ENCODE data around the gene DDO.
"Not testable (repeated sequence)": the region's sequence is repeated elsewhere in the genome, so short reads cannot be mapped to it uniquely, and the experiment has no call there.

The DDO gene

DNA sequence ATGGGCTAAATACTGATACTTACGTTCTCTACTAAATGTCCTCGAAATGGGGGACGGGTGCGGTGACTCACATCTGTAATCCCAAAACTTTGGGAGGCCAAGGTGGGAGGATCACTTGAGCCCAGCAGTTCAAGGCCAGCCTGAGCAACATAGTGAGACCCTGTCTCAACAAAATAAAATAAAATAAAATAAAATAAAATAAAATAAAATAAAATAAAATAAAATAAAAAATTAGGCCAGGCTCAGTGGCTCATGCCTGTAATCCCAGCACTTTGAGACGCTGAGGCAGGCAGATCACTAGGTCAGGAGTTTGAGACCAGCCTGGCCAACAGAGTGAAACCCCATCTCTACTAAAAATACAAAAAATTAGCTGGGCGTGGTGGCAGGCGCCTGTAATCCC lies 64.8 kb downstream of the DDO start:
- in situ Hi-C loops (cut with MboI; ENCODE audit: low sequenced_read_pairs), result not testable (repeated sequence)

DNA sequence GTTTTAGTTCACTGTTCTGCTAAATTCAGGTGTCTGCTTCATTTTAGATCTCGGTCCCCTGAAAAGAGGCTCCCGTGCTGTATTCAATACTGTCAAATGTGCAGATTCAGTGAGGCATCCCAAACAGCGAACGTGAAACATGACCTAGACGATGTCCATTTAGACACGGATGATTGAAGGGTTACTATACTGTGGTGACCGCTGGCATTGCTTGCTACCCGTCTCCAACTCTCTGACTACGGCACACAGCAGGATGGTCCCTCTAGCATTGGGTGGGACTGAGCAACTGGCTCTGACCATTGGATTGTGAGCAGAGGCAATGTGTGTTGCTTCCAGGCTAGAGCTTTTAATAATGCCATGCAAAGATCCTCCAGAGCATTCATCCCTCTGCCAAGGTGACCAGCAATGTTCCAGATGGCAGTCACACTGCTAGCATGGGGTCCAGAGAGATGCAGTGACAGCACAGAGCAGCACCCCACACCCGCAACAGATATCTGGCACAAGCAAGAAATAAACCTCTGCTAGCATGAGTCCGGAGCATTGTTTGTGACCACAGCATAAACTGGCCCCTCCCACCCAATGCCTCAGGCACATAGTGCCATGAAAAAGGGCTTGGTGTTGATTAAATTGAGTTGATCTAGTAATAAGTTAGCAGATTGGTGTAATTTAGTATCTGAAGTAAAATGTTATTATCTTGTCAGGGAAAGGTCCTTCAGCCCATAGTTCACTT lies 66.2 kb downstream of the DDO start:
- in situ Hi-C loops (cut with MboI; ENCODE audit: low sequenced_read_pairs), result no loop called here

DNA sequence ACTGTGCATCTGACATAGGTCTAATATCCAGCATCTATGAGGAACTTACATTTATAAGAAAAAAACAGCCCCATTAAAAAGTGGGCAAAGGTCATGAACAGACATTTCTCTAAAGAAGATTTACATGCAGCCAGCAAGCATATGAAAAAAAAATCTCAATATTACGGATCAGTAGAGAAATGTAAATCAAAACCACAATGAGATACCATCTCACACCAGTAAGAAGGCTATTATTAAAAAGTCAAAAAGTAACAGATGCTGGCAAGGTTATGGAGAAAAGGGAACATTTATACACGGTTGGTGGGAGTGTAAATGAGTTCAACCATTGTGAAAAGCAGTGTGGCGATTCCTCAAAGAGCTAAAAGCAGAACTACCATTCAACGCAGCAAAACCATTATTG lies 70.3 kb downstream of the DDO start:
- in situ Hi-C loops (cut with MboI; ENCODE audit: low sequenced_read_pairs), result no loop called here

DNA sequence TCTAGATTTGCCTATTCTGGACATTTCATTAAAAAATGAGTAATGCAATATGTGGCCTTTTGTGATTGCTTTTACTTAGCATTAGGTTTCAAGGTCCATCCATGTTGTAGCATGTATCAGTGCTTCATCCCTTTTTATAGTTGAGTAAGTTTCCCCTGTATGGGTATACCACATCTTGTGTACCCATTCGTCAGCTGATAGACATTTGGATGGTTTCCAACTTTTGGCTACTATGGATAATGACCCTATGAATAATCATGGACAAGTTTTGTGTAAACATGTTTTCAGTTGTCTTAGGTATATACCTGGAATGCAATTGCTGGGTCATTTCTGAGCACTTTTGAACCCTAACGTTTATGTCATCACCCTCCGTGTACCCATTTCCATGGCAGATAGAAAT lies 72.6 kb downstream of the DDO start:
- in situ Hi-C loops (cut with MboI; ENCODE audit: low sequenced_read_pairs), result no loop called here
